Fibroblast of upper back skin (primary cell): Measurements from ENCODE around the gene SEMA3C.

Experiments
- DNase-seq: peaks from one replicate; pipeline ENCODE4 v3.0.0-alpha.2; 2013

The SEMA3C gene

GRCh38 chr7:80924090-80924489 is 5.2 kb upstream of the SEMA3C start:
- no peak for DNase-seq

GRCh38 chr7:80923211-80923612 is 4.4 kb upstream of the SEMA3C start:
- DNase-seq, result no peak

- DNase-seq, result no peak
These were observed 3.6 kb upstream of the SEMA3C start for GRCh38 chr7:80922253-80923049.

GRCh38 chr7:80921130-80921529 is 2.3 kb upstream of the SEMA3C start:
- DNase-seq, result peak; percentile 45

- DNase-seq, result no peak
These were observed 452 bp downstream of the SEMA3C start for GRCh38 chr7:80918399-80918798.

GRCh38 chr7:80916770-80917741 is 1.8 kb downstream of the SEMA3C start:
- peak; percentile 64 for DNase-seq

GRCh38 chr7:80910228-80910627 is 8.6 kb downstream of the SEMA3C start:
- DNase-seq, result no peak

- DNase-seq, result no peak
These were observed 10.5 kb downstream of the SEMA3C start for GRCh38 chr7:80908360-80908797.

GRCh38 chr7:80907612-80908011 is 11.2 kb downstream of the SEMA3C start:
- DNase-seq, result no peak

GRCh38 chr7:80907141-80907601 is 11.7 kb downstream of the SEMA3C start:
- DNase-seq, result peak; percentile 55

GRCh38 chr7:80905334-80905733 is 13.5 kb downstream of the SEMA3C start:
- DNase-seq, result no peak

- DNase-seq, result no peak
These were observed 16.0 kb downstream of the SEMA3C start for GRCh38 chr7:80902716-80903308.

GRCh38 chr7:80902019-80902418 is 16.8 kb downstream of the SEMA3C start:
- DNase-seq, result no peak

- peak; percentile 44 for DNase-seq
These were observed 18.0 kb downstream of the SEMA3C start for GRCh38 chr7:80900583-80901576.

- no peak for DNase-seq
These were observed 21.8 kb downstream of the SEMA3C start for GRCh38 chr7:80896906-80897598.

- peak; percentile 50 for DNase-seq
These were observed 23.8 kb downstream of the SEMA3C start for GRCh38 chr7:80895056-80895455.

GRCh38 chr7:80891259-80891544 is 27.6 kb downstream of the SEMA3C start:
- no peak for DNase-seq

- no peak for DNase-seq
These were observed 28.2 kb downstream of the SEMA3C start for GRCh38 chr7:80890426-80891258.

GRCh38 chr7:80889525-80889924 is 29.3 kb downstream of the SEMA3C start:
- no peak for DNase-seq

GRCh38 chr7:80885757-80886156 is 33.1 kb downstream of the SEMA3C start:
- no peak for DNase-seq
